Right lobe of liver (tissue), 6 donors: Measurements from ENCODE around the gene ZIC4. TPM values are rescaled to one million over a fixed set of nuclear protein-coding genes. Genes with fewer than 3 reads are reported as not detected.
A peak's percentile ranks its signal among the peaks of the same experiment; 100 is the strongest.

Experiments
- ATAC-seq, 4 donors: fragments of 200-7000 bp; cut with Tn5 transposase; one replicate each; pipeline ENCODE4 v1.9.1; 2020; ENCODE audit warnings: mild to moderate bottlenecking in 4 of 4, moderate library complexity in 4 of 4
- DNase-seq, 3 donors: peaks; one replicate each; pipeline ENCODE4 v3.0.0-alpha.2; 2020
- H3K27ac ChIP-seq, 3 donors: fragments of 200-600 bp; one replicate each; pipeline ENCODE4 v1.8.0; 2022
- H3K27me3 ChIP-seq, 2 donors: fragments of 200-600 bp; one replicate each; pipeline ENCODE4 v1.8.0; 2022
- H3K36me3 ChIP-seq, 4 donors: fragments of 200-600 bp; sonication (generic) in 1 of 4; one replicate each; pipeline versions ENCODE4 v1.5.1 to v1.8.0; 2017 to 2022; ENCODE audit warnings: control low read depth in 1 of 4
- H3K4me1 ChIP-seq, 4 donors: fragments of 200-600 bp; sonication (generic) in 1 of 4; one replicate each; pipeline versions ENCODE4 v1.5.1 to v1.8.0; 2017 to 2022; ENCODE audit warnings: control low read depth in 1 of 4
- H3K4me3 ChIP-seq, 3 donors: fragments of 200-600 bp; one replicate each; pipeline ENCODE4 v1.8.0; 2022
- H3K9me3 ChIP-seq, 4 donors: fragments of 200-600 bp; sonication (generic) in 1 of 4; one replicate each; pipeline versions ENCODE4 v1.5.1 to v1.8.0; 2017 to 2022; ENCODE audit warnings: control low read depth in 1 of 4
- POLR2A ChIP-seq: fragments of 450-650 bp; IDR thresholded peaks from one replicate; pipeline ENCODE4 v1.6.1; 2017; ENCODE audit warnings: antibody characterized with exemption, mild to moderate bottlenecking
- WGBS: methylation state at CpG from one replicate; pipeline ENCODE4 v1.1.6; 2018; ENCODE audit warnings: low coverage, low lambda C conversion rate; ENCODE audit not compliant: insufficient coverage; ENCODE audit errors: missing lambda C conversion rate; 5-methylcytosine and 5-hydroxymethylcytosine counted together
- intact Hi-C, 2 donors: fragments of 100-400 bp; cut with DNase I; formaldehyde crosslinking; loops; one replicate each; pipeline versions ENCODE4 v1.11.2 to v1.14.1; 2022
- total RNA-seq, 6 experiments: library from RNA; depleted of rRNA in 2 of 6; stranded (reverse); fragments of >200 nt in 2 of 6; fragmentation: NEBNext Ultra II Directional in 3 of 6; extraction: Animal tissue kit (Norgen Biotek cat#: 25700) in 3 of 6; gene quantifications; one replicate each; pipeline versions ENCODE4 v1.1.0 to v1.2.4, GENCODE V29; 2016 to 2023
- TF ChIP-seq, protein P1 (sequence below), 4 donors: fragments of 200-600 bp in 3 of 4; fragments of 450-650 bp in 1 of 4; IDR thresholded peaks; one replicate each; pipeline versions ENCODE4 v1.5.1 to v1.8.0; 2016 to 2022; ENCODE audit warnings: antibody characterized with exemption in 4 of 4, mild to moderate bottlenecking in 2 of 4
- donor health status: DM: no; HTN: yes; CAD: no.
- donor health status: DM: no; HTN: no; CAD: no.
- donor health status: DM: no; HTN: no; CAD: no.
- donor health status: DM: no; HTN: yes; CAD: no.
- donor health status: DM: no; HTN: yes; CAD: no.

Gene ZIC4
- total RNA-seq, 6 experiments from 2014 or later: 0.04 to 0.28 (median 0.12) TPM; not detected in 3

DNA sequence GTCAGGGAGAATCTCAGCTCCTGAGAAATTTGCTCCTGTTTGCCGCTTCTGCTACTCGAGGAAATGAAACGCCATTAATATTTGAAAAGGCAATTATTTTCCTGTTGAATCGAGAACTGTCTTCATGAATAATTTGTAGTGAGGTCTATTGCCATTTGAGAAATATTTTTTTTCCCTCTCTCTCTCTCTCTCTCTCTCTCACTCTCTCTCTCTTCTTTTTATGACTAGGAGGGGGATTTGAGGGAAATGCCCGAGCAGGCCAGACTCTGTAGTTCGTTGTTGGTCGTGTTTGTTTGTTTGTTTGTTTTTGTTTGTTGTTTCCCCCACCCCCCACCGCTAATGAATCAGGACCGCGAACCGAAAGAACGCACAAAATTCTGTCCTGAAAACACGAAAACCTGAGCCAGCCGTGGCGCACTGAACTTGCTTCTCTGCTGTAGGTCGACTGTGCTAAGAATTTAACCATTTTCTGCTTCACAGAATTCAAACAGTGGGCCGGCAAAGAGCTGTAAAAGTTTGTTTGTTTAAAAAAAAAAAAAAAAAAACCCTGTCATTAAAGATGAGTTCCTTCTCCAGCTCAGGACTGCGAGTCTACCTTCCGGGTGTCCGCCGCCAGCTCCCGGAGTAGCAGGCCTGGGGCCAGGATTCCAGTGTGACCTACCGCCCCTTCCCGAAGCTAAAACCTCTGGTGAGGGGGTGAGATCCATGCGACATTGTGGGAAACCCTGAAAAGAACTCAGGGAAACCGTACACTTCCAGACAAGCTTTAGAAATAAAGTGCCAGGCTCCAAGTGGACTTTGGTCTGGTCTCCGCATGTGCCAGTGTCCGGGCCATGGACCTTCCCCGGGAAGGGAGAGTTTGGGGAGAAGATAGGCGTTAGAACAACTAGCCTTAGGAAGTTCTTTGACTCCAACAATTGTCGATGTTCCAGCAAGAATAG is 12.1 kb downstream of the ZIC4 start:
- H3K27ac ChIP-seq: peak overlapping the region; percentile 43 to 93 (median 82)
- DNase-seq: peak in 2 of 3 donors; percentile 51 to 84

DNA sequence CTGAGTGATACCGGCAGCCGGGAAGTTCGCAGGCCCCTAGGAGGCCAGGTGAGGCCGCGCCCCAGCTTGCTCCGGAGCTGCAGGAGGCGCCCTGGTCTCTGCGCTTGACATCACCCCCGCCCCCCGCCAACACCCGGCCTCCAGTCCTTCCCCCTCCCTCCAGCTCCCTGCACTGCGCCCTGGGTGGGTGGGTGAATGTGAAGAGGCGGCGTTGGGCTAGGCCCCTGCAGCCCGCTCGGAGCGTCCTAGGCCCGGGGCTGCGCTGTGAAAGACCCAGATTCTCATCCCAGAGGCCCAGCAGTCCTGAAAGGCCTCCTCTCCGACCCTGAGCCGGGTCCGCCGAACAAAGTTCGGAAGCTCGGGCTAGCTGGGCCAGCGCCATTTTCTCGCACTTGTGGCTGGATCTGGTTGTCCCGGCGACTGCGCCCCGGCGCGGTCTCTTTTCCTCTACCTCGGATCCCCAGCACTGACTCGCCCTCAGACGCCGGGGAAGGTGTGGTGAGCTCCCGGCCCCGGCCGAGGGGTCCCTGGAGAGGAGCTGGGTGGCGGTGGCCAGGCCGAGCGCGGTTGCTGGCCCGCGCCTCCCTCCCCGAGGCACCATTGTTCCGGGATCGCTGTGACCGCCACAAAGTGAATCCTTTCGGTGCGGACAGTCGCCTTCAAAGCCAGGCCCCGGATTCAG is 12.9 kb downstream of the ZIC4 start:
- no peaks in the 10 kb centered on the region for H3K9me3 ChIP-seq
- intact Hi-C loops: no loop called here
- peak in 2 of 3 donors; percentile 82 to 87 for DNase-seq
- peak; percentile 47 for TF ChIP-seq POLR2A
- TF ChIP-seq, protein P1, sequence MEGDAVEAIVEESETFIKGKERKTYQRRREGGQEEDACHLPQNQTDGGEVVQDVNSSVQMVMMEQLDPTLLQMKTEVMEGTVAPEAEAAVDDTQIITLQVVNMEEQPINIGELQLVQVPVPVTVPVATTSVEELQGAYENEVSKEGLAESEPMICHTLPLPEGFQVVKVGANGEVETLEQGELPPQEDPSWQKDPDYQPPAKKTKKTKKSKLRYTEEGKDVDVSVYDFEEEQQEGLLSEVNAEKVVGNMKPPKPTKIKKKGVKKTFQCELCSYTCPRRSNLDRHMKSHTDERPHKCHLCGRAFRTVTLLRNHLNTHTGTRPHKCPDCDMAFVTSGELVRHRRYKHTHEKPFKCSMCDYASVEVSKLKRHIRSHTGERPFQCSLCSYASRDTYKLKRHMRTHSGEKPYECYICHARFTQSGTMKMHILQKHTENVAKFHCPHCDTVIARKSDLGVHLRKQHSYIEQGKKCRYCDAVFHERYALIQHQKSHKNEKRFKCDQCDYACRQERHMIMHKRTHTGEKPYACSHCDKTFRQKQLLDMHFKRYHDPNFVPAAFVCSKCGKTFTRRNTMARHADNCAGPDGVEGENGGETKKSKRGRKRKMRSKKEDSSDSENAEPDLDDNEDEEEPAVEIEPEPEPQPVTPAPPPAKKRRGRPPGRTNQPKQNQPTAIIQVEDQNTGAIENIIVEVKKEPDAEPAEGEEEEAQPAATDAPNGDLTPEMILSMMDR (IDR thresholded peaks at IDR 0.05): no peak
- peaks cover 0 to 16% (median 0%) of the 10 kb centered on the region in 4 donors for H3K4me1 ChIP-seq
- H3K27me3 ChIP-seq: peaks cover 9 to 25% of the 10 kb centered on the region in 2 donors
- peak overlapping the region; percentile 47 to 69 (median 53) for H3K4me3 ChIP-seq
- ATAC-seq: peak; percentile 74 to 87 (median 82)
- H3K27ac ChIP-seq: peak overlapping the region; percentile 43 to 93 (median 82)
- WGBS: 4% methylated on average over 22 of the region's 54 CpGs
- H3K36me3 ChIP-seq: no peaks in the 10 kb centered on the region

More for the DNA sequence above, 12.1 kb downstream of the ZIC4 start:
- intact Hi-C loops: no loop called here
- H3K4me1 ChIP-seq: peaks cover 0 to 16% (median 0%) of the 10 kb centered on the region in 4 donors
- peak overlapping the region; percentile 47 to 69 (median 53) for H3K4me3 ChIP-seq
- 5% methylated on average over 30 of the region's 31 CpGs for WGBS
- peak; percentile 46 to 72 (median 63) for ATAC-seq
- no peak for TF ChIP-seq POLR2A
- TF ChIP-seq, protein P1 (IDR thresholded peaks at IDR 0.05): no peak
- no peaks in the 10 kb centered on the region for H3K9me3 ChIP-seq
- peaks cover 3 to 17% of the 10 kb centered on the region in 2 donors for H3K27me3 ChIP-seq
- H3K36me3 ChIP-seq: no peaks in the 10 kb centered on the region

DNA sequence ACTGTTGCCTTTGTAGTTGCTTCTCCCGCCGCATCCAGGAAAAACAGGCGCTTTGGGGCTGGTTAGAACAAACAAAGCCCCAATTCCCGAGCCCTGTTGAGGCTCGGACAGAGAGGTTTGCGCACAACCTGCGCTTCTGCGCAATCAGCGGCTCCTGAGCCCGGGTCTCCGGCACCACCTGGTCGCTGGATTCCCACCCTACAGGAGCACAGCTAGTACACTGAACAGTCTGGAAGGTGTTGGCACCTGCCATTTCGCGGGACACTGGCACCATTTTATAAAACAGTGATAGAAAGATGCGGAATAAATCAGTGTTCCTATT is 13.8 kb downstream of the ZIC4 start:
- TF ChIP-seq, protein P1 (IDR thresholded peaks at IDR 0.05): no peak
- TF ChIP-seq POLR2A: no peak
- H3K4me1 ChIP-seq: peaks cover 0 to 16% (median 0%) of the 10 kb centered on the region in 4 donors
- H3K27ac ChIP-seq: peak overlapping the region in 1 of 3 donors; percentile 93
- WGBS: 10% methylated on average over 13 of the region's 15 CpGs
- H3K27me3 ChIP-seq: peaks cover 9 to 33% of the 10 kb centered on the region in 2 donors
- intact Hi-C loops: no loop called here
- peak overlapping the region; percentile 40 to 69 (median 47) for H3K4me3 ChIP-seq
- ATAC-seq: peak in 3 of 4 donors; percentile 6 to 24 (median 15)
- H3K9me3 ChIP-seq: no peaks in the 10 kb centered on the region
- no peak for DNase-seq
- no peaks in the 10 kb centered on the region for H3K36me3 ChIP-seq

DNA sequence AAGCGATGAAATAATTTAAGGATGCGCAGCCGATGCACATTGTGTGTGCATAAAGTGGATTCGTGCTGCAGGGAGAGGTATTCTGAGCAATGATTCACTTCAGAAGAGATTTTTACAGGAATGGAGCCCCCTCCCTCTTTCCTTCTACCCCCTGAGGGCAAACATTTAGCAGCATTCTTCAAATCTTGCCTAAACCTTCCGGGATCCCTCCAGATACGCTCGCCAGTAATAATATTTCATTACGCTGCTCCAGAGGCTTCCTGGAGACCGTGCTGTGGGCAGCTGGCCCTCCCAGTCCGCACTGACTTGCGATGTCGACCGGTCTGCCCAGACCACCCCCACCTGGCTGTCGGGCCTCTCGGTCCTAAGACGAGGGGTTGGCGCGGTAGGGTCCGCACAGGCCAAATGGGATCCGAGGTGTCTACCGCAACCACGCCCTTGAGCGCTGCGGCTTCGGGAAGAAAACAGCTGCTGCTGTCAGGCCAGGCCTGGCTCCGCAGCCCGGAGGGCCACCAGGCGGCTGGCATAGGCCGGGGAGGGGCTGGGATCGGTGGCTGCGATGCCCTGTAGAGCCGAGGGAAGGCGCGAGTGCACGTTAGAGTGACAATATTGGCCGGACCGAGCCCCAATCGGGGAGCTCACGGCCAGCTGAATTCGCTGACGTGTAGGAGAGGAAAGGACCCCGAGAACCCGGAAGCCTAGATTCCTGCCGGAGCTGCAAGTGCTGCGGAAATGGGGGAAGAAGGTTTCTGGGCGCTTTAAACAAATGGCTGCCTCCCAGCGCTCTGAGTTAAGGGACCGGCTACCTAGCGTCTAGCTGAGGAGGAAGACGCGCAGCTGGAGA is 14.3 kb downstream of the ZIC4 start:
- peak in 2 of 3 donors; percentile 85 to 87 for DNase-seq
- H3K27ac ChIP-seq: peak overlapping the region in 1 of 3 donors; percentile 93
- TF ChIP-seq, protein P1 (IDR thresholded peaks at IDR 0.05): peak; percentile 17 to 46 (median 36)
- TF ChIP-seq POLR2A: peak; percentile 66
- intact Hi-C loops: no loop called here
- peaks cover 0 to 16% (median 0%) of the 10 kb centered on the region in 4 donors for H3K4me1 ChIP-seq
- H3K4me3 ChIP-seq: peak overlapping the region; percentile 40 to 69 (median 47)
- peak; percentile 60 to 87 (median 80) for ATAC-seq
- whole genome bisulfite sequencing: 12% methylated on average over 8 of the region's 51 CpGs
- H3K9me3 ChIP-seq: no peaks in the 10 kb centered on the region
- H3K36me3 ChIP-seq: no peaks in the 10 kb centered on the region
- peaks cover 9 to 37% of the 10 kb centered on the region in 2 donors for H3K27me3 ChIP-seq
